Posterior cingulate gyrus (tissue), 11 donors: Measurements from ENCODE around the gene JAML.
A peak's percentile ranks its signal among the peaks of the same experiment; 100 is the strongest.
"Not testable (repeated sequence)": the region's sequence is repeated elsewhere in the genome, so short reads cannot be mapped to it uniquely, and the experiment has no call there.

ENCODE experiments used
- DNase-seq, 10 donors: peaks; one replicate each; pipeline versions ENCODE4 v3.0.0 to v3.0.0-alpha.2; 2020 to 2021; ENCODE audit warnings: mixed read lengths in 3 of 10
- intact Hi-C: fragments of 100-400 bp; cut with DNase I; formaldehyde crosslinking; loops from one replicate; pipeline ENCODE4 v1.15.1; 2023

The JAML gene

DNA sequence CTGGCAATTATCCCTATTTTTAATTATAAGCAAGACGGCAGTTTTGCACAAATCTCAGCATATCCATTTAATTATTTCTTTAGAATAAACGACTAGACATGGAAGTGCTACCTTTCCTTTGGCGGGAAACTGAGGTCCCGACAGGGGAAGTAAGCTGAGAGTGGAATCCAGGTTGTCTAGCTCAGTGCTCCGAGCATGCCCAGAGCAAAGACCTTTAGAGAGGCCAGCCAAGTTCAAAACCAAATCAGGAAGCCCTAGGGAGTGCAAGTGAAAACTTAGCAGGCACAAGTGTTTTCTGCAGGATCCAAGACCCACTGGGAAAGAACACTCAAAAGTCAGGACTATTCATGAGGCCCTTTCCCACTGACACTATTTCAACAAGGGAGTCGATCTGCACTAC, 25.7 kb downstream of the JAML start:
- intact Hi-C loops, result loop anchor here (5.0 kb wide), 1 partner anchor 288 kb away; no protein-coding TSS in a partner anchor
- DNase-seq, result no peak

DNA sequence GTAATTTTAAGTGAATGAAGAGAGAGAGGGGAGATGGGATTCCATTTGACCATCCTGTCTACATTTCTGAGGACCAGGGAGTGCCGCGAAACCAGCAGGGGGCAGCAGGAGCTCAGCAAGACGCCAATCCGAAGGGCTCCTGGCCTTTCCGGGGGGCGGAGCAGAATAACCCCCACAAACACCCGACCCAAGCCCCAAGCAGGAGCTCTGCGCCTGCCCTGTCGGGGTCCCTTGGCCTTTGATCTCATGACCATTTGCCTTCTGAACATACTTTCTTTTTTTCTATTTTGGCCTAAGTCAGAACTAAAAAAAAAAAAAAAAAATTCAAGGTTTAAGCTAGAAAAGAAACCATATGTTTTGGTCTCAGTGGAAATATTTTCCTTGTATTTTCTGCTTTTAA, 26.4 kb downstream of the JAML start:
- intact Hi-C loops, result loop anchor here (1.0 to 5.0 kb wide), 3 partner anchors 93 to 289 kb away; no protein-coding TSS in a partner anchor
- DNase-seq, result peak; percentile 53 to 96 (median 81)

DNA sequence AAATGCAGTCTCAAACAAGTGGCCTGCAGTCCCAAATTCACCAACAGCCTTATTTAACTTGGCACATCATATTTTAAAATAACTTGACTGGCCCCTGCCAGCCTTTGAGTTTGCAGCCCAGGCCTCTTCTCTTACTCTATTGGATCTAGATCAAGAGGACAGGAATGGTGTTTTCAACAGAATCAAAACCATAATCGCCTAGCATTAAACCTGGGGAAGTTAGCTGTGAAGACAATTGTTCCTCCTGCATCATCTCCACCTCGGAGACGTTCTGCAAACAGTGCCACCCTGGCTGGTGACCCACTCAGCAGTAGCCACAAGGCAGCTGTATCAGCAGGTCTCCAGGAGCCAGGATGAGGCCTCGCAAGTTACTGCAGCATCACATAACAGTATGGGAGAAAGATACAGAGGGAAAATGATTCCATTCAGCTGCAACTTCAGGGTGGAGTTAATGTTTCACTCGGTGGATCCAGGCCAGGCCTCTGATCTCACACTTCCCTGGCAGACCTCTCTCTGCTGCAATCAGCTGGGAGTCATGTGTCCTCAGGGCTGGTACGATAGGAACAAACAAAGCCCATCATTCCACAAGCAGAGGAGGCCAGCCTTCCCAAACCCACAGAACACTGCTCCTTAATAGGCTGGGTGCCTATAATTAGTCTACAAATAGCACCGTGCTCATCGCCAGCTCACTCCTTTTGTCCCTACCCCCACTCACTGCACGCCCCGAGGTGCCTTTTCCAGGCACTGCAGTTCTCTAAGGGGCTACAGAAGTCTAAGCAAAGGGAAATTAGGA, 29.8 kb downstream of the JAML start:
- intact Hi-C loops, result loop anchor here (2.0 to 5.0 kb wide), 2 partner anchors 14 to 292 kb away; no protein-coding TSS in a partner anchor
- peak; percentile 45 to 94 (median 72) for DNase-seq

DNA sequence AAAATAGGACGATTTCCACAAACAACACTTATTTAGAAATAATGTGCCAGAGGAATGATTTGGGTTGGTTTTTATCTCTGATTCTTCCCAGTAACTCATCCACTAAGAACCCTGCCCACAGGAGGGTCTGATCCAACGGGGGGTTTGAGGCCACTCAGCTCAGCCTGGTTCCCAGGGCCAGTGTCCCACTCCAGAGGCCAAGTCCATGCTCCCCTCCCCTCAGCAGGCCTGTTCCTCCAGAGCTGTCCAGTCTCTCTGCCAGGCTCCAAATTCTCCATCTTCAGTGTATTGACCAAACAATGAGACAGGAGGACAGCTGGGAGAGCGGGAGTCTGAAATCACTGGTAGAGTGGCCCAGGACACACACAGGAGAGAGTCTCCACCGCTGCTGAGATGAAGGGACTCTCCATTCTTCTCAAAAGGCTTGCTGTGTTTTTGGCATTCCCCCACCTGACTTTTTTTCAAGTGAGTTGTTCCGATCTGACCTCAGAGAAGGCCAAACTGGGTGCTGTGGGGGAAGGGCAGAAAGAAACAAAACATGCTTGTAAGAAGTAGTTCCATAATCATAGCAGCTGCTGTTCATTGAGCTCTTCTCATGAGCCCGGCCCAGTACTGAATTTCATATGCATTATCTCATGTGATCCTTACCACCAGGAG, 30.8 kb downstream of the JAML start:
- intact Hi-C loops, result loop anchor here (2.0 kb wide), 1 partner anchor 13 kb away; no protein-coding TSS in a partner anchor
- DNase-seq, result peak in 1 of 10 donors; percentile 55

DNA sequence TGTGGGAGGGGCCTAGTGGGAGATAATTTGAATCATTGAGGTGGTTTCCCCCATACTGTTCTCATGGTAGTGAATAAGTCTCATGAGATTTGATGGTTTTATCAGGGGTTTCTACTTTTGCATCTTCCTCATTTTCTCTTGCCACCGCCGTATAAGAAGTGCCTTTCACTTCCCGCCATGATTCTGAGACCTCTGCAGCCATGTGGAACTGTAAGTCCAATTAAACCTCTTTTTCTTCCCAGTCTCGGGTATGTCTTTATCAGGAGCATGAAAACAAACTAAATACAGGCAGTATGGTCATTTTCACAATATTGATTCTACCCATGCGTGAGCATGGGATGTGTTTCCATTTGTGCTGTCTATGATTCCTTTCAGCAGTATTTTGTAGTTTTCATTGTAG, 32.0 kb downstream of the JAML start:
- intact Hi-C loops, DNase-seq: not testable (repeated sequence)

DNA sequence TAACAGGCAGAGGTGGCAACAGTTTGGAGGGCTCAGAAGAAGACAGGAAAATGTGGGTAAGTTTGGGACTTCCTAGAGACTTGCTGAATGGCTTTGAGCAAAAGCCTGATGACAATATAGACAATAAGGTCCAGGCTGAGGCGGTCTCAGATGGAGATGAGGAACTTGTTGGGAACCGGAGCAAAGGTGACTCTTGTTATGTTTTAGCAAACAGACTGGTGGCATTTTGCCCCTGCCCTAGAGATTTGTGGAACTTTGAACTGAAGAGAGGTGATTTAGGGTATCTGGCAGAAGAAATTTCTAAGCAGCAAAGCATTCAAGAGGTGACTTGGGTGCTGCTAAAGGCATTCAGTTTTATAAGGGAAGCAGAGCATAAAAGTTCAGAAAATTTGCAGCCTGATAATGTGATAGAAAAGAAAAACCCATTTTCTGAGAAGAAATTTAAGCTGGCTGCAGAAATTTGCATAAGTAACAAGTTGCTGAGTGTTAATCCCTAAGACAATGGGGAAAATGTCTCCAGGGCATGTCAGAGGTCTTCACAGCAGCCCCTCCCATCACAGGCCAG, 33.8 kb downstream of the JAML start:
- intact Hi-C loops, result not testable (repeated sequence)

DNA sequence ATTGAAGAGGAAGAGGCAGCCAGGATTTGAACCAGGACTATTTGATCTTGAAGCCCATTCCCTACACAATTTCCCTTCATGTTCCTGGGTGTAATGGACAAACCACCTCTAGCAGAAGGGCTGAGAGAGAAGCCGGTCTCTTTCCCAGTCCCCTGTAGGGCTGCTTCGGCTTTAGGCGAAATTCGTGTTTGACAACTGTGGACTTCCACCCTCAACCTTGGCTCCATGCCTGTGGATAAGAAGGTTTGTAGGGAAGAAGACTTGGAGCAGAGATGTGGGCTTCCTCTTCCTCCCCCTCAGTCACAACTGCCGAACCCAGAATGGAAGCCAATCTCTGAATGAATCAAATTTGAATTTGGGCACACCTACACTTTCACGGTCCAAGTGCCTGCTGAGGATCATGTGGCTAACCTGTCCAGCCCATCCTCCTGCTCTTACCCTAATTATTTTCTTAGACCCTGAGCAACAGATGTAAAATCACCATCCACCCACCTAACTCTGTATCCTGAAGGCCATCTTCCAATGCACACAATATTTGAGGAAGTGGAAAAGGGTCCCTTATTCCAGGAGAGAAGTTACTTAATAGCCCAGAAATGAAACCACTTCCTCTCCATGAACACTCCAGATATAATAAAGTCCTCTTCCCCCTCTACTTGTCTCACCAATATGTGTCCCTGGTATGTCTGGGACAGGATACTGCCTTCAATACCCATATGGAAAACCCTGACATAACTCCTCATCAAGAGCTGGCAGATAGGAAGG, 38.3 kb downstream of the JAML start:
- intact Hi-C loops, result no loop called here
- DNase-seq, result peak in 1 of 10 donors; percentile 31

More for the DNA sequence above, 33.8 kb downstream of the JAML start:
- DNase-seq, result not testable (repeated sequence)

DNA sequence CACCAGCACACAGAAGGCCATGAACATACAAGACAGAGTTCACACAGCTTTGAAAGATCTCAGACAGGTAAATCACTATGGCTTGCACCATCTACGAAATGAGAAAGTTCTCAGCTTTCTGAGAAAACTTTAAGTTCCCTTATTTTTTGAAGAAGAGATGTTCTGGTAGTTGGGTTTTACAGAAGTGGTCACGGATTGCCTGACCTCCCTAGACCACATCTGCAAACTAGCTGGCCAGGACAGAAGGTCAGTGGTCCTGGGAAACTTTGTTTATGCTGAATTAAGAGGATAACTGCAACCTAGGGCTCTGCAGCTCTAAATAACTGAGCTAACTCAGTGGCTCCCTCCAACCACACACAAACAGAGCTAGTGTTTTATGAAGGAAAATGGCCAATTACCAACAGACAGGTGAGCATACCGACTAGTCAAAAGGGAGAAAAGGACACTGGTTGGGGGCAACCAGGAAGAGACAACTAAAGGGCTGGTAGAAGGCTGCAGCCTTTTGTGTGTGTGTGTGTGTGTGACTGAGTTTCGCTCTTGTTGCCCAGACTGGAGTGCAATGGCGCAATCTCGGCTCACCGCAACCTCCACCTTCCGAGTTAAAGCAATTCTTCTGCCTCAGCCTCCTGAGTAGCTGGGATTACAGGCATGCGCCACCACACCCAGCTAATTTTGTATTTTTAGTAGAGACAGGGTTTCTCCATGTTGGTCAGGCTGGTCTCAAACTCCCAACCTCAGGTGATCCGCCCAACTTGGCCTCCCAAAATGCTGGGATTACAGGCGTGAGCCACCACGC, 39.8 kb downstream of the JAML start:
- peak in 1 of 10 donors; percentile 43 for DNase-seq
- intact Hi-C loops, result no loop called here

DNA sequence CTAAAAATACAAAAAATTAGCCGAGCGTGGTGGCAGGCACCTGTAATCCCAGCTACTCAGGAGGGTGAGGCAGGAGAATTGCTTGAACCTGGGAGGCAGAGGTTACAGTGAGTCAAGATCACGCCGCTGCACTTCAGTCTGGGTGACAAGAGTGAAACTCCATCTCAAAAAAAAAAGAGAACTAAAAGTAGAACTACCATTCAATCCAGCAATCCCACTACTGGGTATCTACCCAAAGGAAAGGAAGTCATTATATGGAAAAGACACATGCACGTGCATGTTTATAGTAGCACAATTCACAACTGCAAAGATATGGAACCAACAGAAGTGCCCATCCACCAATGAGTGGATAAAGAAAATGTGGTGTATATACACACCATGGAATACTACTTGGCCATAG, 41.1 kb downstream of the JAML start:
- intact Hi-C loops, DNase-seq: not testable (repeated sequence)

DNA sequence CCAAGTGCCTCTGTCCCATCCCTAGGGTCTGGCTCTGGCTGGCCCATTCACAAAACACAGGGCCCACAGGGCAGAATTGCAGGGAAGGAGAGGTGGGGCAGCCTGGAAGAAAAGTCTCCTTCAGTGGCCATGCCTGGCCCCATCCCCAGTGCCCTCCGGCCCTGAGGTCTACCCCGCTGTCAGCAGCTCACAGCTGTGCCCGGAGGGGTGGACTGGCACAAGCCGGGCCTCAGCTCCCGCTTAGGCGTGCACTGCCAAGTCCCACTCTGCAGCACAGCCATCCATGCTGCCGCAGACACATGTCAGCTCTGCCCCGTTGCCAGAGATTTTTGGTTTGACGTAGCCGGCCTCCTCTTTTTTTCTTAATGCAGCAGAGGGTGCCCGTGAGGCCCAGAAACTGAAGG, 44.5 kb downstream of the JAML start:
- peak; percentile 83 to 99 (median 90) for DNase-seq
- intact Hi-C loops, result loop anchor here (2.0 kb wide), 1 partner anchor 14 kb away; no protein-coding TSS in a partner anchor

DNA sequence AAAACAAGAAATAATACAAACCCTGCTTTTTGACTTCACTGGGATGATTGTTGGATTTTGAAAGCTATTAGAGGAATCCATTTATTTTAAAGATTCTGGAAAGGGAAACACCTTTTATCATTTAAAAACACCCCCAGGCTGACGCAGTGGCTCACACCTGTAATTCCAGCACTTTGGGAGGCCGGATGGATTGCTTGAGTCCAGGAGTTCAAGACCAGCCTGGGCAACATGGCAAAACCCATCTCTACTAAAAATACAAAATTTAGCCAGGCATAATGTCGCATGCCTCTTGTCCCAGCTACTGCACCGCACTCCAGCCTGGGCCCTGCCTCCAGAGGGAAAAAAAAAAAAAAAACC, 48.1 kb downstream of the JAML start:
- intact Hi-C loops, result no loop called here
- DNase-seq, result peak in 1 of 10 donors; percentile 20

DNA sequence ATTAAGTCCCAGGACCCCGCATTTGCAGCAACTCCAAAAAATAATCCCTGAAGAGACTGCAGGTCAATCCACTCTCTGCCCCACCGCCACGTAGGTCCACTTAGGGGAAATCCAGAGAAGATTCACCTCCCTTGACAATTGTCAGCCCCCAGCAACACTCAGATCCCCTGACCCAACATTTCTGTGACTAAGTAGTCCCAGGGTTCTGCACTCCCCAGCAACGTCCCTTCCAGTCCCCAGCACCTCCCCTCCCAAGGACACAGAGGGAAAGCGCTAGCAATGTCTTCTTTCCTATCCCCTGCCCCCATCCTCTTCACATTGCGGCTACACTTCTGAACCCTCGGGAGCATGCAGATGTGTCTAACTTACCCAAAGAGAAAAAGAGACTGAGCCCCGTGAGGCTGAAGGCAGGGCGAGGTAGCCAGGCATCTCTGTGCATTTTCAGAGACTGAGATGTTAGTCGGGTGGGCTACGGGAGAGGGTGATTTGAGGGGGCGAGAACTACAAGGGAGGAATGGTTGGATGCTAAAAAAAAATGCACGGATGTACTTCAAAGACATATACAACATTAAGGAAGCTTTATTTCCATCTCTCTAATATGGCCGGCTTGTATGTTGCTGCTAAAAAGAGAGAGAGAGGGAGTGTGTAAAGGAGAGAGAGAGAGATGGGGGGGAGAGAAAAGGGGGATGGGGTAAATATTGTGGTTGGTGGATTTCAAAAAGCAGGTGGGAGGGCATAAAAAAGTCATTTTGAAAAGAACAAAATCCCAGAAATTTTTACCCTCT, 48.6 kb downstream of the JAML start, which contains the start of gene SCN2B:
Gene SCN2B (minus strand): TSS at position 647 of the 785 bp plus-strand sequence. CDS start 208 bp downstream, at position 439.
- intact Hi-C loops, result no loop called here
- DNase-seq, result peak in 1 of 10 donors; percentile 79

DNA sequence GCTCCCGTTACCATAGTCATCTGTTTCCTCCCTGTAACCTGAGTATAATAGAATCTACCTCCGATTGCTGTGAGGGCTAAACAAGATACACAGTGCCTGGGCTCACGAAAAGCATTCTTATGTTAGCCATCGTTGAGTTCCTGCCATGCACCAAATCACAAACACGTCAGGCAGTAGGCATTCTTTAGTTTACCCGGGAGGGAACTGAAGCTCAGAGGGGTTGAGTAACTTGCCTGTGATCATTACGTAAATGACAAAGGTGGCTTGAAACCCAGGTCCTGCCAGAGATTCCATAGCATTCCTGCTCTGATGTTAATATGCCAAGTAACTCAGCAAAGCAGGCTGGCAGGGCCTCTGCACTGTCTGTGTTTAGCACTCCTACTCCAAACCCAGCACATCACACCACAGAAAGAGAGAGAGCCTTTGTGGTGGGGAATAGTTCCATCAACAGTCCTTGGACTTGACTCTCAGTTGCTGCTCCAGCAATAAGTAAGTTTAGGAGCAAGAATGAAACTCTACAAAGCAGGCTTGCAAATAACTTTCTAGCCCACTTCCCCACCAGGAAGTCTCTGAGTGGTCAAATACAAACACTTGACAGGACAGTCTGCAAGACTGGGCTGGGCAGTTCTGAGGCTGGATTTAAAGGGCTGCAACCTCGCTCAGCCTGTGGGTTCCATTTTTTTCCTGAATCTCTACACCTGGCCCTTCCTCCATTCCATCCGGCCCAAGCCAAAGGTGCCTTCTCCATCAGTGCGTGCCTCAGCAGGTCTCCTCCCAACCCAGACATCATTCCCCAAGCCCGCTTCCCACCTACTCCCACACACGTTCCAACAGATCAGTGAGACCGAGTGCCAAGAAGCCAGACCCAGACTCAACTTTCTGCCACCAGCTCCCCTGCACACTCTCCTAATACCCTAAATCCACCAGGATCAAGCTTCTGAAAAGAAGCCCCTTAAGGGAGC, 49.5 kb downstream of the JAML start:
- DNase-seq, result peak in 1 of 10 donors; percentile 81
- intact Hi-C loops, result no loop called here

DNA sequence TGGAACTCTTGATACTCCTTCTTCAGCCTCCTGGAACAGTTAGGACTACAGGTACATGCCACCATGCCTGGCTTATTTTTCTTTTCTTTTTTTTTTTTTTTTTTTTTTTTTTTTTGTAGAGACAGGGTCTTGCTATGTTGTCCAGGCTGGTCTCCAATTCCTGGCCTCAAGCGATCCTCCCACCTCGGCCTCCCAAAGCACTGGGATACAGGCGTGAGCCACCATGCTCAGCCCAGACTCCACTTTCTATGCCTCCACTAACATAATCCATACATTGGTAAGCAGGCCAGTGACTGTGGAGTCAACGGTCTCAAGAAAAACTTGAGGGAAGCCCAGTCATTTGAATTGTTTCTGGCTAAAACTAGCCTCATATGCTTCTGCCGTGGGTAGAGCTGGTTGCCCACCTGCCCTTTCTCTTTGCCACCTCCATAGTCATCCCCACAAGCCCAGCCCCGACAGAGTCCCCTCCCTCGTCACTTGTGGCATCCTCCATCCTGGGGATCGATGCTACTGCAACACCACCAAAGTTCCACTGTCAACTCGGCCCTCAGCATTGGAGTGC, 50.7 kb downstream of the JAML start:
- intact Hi-C loops, result no loop called here
- DNase-seq, result peak in 2 of 10 donors; percentile 59 to 63

DNA sequence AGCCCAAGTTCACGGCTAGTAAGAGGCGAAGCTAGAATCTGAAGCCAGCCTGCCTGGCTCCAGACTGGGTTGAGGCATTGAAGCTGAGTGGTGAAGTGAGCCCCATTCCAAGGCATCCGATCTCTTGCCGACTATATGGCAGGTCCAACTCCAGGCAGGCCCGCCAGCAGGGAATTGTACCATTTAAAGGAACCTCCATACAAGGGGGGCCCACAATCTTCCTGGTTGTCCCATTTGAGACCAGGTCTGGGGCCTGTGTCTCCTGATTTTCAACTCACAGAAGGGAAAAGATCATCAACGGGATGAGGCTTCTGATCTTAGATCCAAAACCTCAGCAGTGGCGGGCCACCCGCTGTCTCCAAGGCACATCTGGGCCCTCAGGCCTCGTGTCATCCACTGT, 52.5 kb downstream of the JAML start:
- intact Hi-C loops, result no loop called here
- peak in 2 of 10 donors; percentile 23 to 61 for DNase-seq

DNA sequence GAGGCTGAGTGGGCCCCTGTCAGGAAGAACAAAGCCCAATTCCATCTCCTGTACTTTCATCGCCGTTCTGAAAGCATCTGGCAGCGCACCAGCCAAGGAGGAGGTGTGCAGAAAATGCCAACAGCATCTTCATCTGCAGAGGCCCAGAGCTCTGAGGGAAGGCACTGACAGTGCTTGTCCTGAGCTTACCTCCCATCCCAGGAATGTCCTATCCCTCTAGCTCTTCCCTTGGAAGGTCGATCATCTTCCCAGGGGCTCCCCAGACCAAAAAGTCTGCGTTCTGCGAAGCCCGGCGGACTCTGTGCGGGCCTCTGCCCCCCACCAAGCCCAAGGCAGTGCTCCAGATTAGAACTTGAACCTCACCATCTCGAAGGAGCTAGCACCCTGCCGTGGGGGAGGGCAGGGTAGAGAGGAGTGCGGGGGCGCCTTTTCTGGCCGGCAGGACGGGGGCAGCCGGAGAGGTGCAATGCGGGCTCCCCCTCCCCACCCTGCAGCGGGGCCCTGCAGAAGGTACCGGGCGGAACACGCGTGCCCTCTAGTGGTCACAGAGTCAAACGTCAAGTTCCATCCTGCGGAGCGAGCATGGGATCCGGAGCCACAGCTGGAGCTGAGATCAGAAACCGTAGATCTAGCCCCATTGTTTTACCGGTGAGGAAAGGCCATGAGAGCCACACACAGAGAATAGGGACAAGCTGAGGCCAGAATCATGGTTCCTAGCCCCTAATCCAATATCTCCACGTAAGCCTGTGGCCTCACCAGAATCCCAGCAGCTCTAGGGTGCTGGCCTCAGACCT, 53.3 kb downstream of the JAML start:
- DNase-seq, result peak; percentile 80 to 98 (median 89)
- intact Hi-C loops, result loop anchor here (1.0 kb wide), 1 partner anchor 26 kb away; no protein-coding TSS in a partner anchor
